HG03108 (cell line): ENCODE results near the gene ARHGEF4.
A peak's percentile ranks its signal among the peaks of the same experiment; 100 is the strongest.
"Not testable (repeated sequence)": the region's sequence is repeated elsewhere in the genome, so short reads cannot be mapped to it uniquely, and the experiment has no call there.

Experiments used
- ATAC-seq: cut with Tn5 transposase; IDR thresholded peaks from one replicate; pipeline ENCODE4 v1.9.1; 2021; ENCODE audit warnings: moderate library complexity; ENCODE audit not compliant: unreplicated experiment

ARHGEF4 gene

DNA sequence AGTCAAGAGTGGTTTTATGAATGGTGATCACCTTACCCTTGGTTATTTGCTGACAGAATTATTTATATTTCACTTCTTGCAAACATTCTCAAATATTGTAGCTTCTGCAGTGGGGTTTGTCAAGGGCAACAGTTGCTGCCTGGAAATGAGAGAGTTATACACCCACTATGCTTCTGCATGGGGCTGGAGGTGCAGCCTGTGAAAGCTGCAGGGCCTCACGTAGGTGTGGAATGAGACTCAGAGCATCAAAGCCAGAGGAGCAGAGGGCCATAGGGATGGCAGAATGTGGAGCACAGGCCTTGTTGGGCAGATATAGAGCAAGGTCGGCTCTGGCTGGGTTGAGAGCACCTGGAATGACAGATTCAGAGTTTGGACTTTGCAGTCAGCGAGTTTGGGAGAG lies 128.2 kb downstream of the ARHGEF4 start:
- no peak for ATAC-seq

DNA sequence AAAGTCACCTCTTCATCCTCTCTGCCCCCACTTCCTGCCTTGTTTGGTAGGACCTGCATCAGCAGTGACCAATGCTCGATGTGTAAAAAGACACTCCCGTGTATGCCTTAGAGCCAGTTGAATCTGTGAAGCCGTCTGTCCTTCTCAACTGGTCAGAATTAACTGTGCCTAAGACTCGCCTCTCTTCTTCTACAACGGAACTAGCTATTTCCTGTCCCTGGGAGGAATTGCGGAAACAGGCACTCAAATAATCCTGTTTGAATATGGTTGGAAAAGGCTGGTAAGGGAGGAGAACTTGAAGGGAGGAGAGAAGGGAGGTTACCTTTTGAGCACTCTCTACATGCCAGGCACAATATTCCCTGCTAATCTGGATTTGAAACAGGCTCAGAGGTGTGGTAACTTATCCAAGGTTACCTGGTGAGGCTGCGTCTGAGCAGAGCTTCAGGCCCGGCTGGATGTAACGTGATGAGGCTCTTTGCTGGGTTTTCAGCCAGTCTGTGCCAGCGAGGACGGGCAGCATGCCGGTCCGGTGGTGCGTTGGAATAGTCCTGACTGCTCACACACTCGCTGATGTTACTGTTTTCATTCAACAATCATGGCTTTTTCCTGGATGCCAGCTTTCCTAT lies 129.5 kb downstream of the ARHGEF4 start:
- ATAC-seq, result no peak

DNA sequence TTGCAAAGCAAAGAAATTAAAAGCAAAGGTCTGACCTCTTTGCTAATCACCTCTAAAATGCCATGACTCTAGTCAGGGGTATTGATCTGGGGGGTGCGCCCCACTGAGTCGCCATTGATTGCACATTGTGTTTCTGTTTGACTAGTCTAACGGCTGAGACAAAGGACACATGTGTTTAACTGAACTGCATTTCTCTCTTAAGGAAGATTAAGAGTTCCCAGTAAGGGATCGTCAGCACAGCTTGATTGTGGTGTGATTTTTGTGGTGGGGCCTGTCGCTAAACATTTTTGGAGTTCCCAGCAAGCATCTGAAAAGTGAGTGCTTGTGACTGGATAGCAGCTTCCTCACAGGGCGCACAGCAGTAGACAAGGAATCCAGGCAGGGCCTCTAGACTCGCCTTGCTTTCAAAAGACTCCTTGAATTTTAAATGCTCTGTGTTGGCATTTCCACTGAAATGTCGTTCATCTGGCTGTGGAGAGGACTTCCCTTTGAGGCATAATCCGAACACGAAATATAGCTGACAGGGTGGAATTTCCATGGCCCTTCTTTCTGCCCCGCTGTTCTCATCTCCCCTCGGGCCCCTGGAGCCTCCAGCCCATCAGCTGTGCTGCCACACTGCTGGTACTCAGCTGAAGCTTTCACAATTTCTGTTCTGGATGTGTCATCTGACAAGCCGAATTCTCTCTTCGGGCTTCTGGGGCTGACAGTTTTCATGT lies 130.2 kb downstream of the ARHGEF4 start:
- no peak for ATAC-seq

DNA sequence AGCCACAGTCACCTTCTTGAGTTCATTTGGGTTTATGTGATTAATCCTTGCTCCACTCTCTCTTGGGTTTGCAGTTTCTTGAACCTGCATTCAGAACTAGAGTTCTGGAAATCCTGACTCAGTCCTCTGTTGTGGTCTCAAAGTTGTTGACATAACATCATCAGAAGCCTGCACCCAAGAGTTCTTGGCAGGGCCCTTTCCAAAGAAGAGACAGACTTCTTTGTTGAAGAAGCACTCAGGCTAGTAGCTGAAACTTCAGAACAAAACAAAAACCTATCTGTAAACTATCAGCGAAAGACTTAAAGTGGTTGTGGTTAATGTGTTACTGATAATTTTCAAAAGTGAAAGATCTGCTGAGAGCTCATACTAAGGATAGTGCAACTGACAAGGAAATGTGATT lies 135.7 kb downstream of the ARHGEF4 start:
- peak; percentile 59 for ATAC-seq

DNA sequence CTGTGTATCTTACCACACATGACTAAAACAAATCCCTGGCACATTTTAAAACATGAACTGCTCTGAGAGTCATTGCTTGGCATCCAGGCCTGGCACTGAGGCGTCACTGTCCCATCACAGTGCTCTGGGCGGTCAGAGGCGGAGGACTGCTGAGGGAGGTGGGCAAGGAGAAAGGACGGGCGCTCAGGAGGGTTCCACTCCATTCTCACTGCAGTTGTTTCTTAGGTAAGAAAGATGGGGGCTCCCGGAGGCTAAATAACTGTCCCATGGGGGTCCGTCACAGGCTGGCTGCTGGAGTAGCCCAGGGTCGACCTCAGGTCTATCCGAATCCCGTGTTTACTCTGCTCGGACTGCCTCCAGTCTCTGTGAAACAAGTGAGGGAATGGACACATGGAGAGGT lies 139.0 kb downstream of the ARHGEF4 start:
- no peak for ATAC-seq

DNA sequence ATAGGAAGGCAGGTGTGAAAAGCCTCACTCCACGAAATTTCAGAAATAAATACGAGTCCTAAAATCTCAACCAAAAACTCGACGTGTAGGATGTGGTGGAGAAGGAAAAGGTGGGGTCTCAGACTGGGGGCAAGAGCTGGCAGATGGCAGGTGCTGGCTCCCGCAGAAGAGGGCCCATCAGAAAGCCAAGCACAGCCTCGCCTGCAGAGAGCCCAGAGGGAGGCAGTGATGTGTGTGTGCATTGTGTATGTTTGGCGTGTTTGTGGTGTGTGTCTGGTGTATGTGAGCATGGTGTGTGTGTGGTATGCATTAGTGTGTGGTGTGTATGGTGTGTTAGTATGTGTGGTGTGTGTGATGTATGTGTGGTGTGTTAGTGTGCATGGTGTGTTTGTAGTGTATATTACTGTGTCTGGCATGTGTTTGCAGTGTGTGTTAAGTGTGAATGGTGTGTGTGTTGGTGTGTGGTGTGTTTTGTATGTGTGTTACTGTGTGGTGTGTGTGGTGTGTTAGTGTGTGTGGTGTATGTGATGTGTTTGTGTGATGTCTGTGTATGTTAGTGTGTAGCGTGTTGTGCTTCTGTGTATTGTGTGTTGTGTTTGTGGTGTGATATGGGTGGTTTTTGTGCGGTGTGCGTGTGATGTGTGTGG lies 140.0 kb downstream of the ARHGEF4 start:
- ATAC-seq, result no peak

DNA sequence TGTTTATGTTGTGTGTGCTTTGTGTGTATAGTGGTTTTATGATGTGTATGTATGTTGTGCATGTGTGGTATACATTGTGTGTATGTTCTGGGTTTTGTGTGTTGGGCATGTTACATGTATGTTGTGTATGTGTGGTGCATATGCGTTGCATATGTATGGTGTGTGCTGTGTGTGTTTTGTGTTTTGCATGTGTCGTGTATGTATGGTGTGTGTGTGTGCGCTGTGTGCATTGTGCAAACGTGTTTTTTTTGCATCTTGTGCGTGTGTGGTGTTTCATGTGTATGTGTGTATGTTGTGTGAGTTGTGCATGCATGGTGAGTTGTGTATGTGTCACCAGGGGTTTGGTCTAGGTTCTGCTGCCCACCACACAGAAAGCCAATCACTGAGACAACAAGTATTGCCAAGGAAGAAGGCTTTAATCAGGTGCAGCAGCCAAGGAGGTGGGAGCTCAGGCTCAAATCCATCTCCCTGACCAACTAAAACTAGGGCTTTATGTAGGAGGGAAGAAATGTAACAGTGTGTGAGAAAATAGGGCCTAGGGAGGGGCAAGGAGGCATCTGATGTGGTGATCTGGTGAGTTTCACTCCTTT lies 140.8 kb downstream of the ARHGEF4 start:
- no peak for ATAC-seq

DNA sequence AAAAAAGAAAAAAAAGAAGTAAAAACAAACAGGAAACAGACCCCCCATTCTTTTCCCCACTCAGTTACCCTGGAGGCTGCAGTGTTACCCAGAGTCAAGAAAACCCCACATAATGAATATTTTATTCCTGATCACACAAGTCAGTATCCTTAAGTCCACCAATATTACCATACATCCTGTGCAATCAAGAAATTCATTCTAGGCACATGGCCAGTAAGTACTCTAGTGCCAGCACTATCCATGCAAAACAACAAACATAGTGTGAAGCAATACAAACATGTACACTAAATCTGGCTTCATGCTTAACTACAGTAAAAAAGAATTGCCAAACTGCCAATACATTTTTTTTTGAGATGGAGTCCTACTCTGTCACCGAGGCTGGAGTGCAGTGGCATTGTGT lies 145.0 kb downstream of the ARHGEF4 start:
- no peak for ATAC-seq

DNA sequence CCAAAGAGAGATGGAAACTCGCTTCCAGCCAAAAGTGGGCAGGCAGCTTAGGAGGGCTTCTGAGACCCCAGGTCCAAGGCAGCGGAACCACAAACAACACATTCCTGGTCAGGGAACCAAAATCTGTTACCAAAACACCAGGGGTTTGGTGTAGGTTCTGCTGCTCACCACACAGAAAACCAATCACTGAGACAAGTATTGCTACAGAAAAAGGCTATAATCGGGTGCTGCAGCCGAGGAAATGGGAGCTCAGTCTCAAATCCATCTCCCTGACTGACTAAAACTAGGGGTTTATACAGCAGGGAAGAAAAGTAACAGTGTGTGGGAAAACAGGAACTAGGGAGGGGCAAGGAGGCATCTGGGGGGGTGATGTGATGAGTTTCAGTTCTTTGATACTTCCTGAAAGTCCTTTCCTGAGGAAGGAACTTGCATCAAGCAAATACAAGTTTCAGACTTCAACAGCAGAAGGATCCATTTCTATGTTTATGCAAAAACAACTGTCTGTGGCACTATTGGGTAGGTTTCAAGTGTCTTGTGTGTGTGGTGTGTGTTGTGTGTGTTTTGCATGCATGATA lies 148.6 kb downstream of the ARHGEF4 start:
- no peak for ATAC-seq

DNA sequence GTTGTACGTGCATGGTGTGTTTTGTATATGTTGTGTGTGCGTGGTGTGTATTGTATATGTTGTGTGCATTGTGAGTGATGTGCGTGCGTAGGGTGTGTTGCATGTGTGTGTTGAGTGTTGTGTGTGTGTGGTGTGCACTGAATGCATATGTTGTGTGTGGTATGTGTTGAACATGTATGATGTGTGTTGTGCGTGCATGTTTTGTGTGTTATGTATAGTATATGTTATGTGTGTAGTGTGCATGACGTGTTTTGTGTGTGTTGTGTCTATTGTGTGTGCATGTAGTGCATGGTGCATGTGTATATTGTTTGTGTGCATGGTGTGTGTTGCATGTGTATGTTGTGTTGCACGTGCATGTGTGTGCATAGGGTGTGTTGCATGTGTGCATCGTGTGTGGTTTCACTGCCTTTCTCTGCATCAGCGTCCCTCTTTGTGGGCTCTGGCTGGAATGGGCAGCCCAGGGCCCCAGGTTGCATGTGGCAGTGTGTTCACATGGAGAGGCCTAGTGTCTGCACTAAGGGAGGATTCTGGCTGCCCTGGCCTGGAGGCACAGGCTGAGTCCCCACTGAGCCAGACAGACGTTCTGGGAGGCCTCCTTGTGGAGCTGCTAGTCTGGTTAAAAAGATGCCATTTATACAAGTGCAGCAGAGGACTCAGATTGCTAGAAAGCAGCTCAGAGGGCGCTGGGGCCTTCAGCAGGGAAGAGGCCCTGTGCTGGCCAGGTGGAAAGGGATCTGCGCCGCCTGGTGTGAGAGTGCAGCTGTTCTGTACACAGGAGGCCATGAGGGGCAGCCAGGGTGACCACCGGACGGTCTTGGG lies 149.3 kb downstream of the ARHGEF4 start:
- no peak for ATAC-seq

DNA sequence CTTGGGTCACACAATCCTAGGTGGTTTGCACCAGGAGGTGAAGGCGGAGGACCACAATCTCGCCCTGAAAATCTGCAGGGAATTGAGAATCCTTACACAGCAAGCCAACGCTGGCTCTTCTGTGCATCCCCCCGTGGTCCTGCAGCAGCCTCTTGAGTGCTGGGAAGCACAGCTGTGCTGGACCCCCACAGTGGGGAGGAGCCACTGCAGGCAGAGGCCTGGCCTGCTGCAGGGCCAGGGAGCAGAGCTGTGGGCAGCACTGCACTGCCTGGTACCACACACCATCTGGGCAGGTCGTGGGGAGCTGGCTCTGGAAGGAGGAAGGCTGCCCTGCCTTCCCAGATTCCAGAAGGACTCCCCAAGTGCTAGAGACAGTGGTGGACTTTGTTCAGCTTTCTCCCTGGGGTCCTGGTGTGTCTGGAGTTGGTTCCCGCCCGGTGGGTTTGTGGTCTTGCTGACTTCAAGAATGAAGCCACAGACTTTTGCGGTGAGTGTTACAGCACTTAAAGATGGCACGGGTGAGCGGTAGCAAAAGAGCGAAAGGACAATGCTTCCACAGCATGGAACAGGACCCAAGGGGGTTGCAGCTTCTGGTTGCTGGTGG lies 150.3 kb downstream of the ARHGEF4 start:
- no peak for ATAC-seq

DNA sequence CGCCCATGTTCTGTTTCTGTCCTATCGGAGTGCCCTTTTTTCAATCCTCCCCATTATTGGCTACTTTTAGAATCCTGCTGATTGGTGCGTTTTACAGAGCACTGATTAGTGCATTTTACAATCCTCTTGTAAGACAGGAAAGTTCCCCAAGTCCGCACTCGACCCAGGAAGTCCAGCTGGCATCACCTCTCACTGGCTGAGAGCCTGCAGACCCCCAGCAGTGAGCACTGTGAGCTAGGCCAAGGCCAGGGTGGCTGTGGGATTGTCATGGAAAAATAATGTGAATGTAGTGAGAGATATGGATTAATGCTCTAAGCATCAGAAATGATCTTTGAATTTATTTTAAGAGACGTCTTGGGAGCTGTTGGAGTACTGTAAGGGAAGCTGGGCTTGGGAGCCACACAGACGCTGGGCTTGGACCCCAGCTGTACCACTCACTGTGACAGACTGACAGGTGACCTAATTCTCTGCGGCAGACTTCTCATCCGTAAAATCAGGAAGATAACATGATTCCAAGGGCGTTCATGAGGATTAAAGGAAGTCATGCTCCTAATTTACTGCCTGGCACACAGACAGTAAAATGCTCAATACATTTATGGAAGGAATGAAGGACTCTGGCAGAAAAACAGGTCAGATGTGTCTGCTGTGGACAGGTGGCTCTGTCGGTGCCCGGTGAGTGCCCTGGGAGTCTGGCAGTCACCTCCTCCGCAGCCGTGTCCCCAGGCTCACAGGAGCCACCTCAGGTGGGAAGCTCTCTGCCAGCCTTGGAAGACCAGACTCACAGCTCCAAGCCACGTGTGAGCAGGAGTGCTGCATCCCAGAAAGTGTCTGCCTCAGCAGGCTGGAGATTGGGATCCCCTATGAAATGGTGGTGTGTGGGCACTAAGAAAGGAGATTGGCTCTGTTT lies 151.1 kb downstream of the ARHGEF4 start:
- ATAC-seq, result no peak

DNA sequence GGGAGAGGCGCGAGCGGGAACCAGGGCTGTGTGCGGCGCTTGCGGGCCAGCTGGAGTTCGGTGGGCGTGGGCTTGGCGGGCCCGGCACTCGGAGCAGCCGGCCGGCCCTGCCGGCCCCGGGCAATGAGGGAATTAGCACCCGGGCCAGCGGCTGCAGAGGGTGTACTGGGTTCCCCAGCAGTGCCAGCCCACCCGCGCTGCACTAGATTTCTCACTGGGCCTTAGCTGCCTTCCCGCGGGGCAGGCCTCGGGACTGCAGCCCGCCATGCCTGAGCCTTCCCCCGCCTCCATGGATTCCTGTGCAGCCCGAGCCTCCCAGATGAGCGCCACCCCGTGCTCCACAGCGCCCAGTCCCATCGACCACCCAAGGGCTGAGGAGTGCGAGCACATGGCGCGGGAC lies 154.7 kb downstream of the ARHGEF4 start:
- not testable (repeated sequence) for ATAC-seq

DNA sequence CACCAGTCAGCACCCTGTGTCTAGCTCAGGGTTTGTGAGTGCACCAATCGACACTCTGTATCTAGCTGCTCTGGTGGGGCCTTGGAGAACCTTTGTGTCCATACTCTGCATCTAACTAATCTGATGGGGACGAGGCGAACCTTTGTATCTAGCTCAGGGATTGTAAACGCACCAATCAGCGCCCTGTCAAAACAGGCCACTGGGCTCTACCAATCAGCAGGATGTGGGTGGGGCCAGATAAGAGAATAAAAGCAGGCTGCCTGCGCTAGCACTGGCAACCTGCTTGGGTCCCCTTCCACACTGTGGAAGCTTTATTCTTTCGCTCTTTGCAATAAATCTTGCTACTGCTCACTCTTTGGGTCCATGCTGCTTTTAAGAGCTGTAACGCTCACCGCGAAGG lies 155.3 kb downstream of the ARHGEF4 start:
- not testable (repeated sequence) for ATAC-seq

DNA sequence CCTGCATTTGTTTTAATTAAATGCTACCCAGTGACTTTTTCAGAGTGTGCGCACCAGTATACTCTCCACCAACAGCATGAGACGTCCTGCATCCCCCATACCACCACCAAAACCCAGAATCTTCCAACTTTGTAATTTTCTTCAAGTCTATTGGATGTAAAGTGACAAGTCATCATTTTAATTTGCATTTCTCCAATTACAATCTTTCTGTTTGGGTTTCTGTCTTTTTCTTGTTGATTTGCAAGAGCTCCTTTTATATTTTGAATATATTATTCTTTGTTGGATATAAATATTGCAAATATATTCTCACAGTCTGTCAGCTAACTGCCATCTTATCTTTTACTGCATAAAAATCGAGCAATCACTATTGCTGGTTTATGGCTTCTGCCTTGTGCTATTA lies 160.0 kb downstream of the ARHGEF4 start:
- ATAC-seq, result no peak

DNA sequence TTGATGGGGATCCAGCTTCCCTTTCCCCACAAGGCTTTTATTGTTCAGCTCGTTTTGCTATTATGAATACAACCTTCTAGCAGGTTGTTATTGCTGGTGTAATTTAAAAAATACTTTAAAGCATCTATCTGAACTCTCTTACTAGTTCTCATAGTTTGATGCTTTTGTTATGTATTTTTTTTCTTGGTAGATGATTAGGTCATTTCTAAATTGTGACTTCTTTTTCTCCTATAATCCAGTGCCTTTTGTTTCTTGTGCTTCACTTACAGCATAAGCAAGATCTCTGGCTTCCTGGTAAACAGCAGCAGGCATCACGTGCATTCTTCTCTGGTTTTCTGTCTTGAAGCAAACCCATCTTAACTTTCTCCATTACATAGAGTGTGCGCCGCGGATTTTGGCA lies 160.5 kb downstream of the ARHGEF4 start:
- ATAC-seq, result no peak

DNA sequence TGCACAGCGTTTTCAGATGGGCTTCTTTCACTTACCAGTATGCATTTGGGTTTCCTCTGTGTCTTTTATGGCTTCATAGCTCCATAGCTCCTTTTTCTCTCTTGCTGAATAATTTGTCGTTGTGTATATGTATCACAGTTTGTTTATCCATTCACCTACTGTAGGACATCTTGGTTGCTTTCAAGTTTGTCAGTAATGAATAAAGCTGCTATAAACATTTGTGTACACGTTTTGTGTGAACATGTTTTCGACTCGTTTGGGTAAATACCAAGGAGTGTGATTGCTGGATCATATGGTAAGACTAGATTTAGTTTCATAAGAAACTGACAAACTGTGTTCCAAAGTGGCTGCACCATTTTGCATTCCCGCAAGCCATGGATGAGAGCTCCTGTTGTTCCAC lies 161.8 kb downstream of the ARHGEF4 start:
- ATAC-seq, result no peak

DNA sequence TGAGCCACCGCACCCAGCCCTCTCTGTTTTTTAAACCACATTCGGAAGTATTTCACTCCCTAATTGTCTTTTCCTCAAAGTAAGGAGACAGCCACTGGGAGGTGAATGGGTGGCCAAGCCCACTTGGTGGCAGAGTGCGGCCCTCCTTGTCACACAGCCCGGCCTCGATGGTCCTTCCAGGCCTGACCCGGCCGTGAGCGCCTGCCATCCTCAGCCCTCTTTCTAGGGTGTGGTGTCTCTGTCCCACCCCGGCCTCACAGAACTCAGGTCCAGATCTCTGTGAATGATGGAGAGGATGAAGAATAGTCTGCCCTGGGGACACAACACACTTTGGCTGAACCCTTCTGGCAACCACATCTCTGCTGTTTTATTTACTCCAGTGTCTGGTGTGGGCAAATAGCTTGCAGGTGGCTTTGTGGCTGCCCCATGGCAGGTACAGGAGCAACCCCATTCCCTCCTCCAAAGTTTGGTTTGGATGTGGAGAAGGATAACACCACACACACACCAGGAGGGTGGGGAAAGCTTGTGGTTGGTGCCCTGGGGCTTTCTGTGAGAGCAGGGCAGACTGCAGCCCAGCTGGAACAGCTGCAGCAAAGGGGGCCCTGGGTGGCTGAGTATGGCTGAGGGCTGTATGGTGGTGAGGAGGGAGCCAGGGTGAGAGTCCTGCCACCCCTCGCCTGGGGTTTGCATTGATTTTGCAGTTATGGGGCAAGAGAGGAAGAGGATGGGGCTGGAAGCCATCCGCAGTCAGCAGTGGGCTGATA lies 167.9 kb downstream of the ARHGEF4 start:
- no peak for ATAC-seq
